T-helper 17 cell (primary cell): ENCODE measurements around the gene ZNF750. TPM values are rescaled to one million over a fixed set of nuclear protein-coding genes. Genes with fewer than 3 reads are reported as not detected.

Source experiments
- ATAC-seq: fragments of 150-1000 bp; cut with Tn5 transposase; 2 replicates; pipeline ENCODE4 v1.10.0; 2021; ENCODE audit warnings: mild to moderate bottlenecking, moderate library complexity
- DNase-seq, 3 donors: peaks; one replicate each; pipeline versions ENCODE4 v3.0.0 to v3.0.0-alpha.2; 2020 to 2021
- H3K9me3 ChIP-seq: one replicate; pipeline ENCODE4 v1.7.0; 2013; ENCODE audit warnings: low read length, mild to moderate bottlenecking; ENCODE audit not compliant: control insufficient read depth, poor library complexity, severe bottlenecking
- H3K27ac Mint-ChIP-seq: one replicate; pipeline ENCODE4 v1.8.0; 2022; ENCODE audit warnings: mild to moderate bottlenecking, moderate library complexity, mixed read lengths
- H3K27me3 Mint-ChIP-seq: one replicate; pipeline ENCODE4 v1.8.0; 2022; ENCODE audit warnings: mixed read lengths
- H3K36me3 Mint-ChIP-seq: one replicate; pipeline ENCODE4 v1.8.0; 2022; ENCODE audit warnings: low read depth, mixed read lengths
- H3K4me1 Mint-ChIP-seq: one replicate; pipeline ENCODE4 v1.8.0; 2022; ENCODE audit warnings: mild to moderate bottlenecking, mixed read lengths
- H3K4me3 Mint-ChIP-seq: one replicate; pipeline ENCODE4 v1.8.0; 2022; ENCODE audit warnings: mild to moderate bottlenecking, moderate library complexity, mixed read lengths
- total RNA-seq, 4 donors: library from RNA in 2 of 4; stranded (reverse) in 2 of 4; gene quantifications; one replicate each; pipeline ENCODE4 v1.2.3 and lab custom pipeline; 2022 to 2026

Gene ZNF750
- total RNA-seq, 2 donors from 2014 or later: not detected

DNA sequence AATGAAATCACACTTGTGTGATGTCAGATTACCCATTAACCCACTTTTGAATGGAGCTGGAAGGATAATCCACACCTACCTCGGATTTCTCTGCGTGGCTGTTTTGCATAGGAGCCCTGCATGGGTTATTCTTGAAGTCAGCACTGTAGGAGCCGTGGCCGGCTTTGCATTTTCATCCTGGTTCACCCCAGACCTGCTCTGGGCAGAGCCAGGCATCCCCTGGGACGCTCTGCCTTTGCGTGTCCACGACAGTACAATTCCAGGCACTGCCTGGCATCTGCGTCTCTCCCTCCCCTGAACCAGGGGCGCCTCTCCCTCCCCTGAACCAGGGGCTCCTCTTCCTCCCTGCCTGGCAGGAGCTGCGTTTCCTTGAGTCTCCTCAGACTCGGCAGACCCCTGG lies 29.7 kb upstream of the ZNF750 start:
- DNase-seq (no peak), ATAC-seq (no peak)
- no peaks in the 10 kb centered on the region for H3K9me3 ChIP-seq
- Mint-ChIP-seq H3K4me3 (no peak overlapping the region), H3K27me3 (no peaks in the 10 kb centered on the region), H3K4me1 (peaks cover 24% of the 10 kb centered on the region), H3K27ac (no peak overlapping the region), H3K36me3 (no peaks in the 10 kb centered on the region)

DNA sequence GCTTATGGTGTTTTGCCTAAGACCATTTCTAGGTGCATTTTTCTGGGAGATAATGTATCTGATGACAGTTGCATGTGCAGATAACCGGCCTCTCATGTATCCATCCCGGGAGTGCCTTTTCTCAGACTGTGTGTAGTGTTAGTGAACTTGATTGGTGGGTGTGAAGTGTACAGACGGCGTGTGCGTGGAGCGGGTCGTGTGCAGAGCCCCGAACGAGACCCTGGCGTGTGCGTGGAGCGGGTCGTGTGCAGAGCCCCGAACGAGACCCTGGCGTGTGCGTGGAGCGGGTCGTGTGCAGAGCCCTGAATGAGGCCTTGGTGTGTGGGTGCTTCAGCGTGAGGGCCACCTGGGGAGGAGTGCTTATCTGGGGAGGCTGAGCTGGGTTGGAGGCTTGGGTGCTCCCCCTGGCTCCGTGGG lies 28.9 kb upstream of the ZNF750 start:
- Mint-ChIP-seq H3K36me3 (no peaks in the 10 kb centered on the region), H3K4me3 (no peak overlapping the region), H3K27me3 (no peaks in the 10 kb centered on the region), H3K4me1 (peaks cover 28% of the 10 kb centered on the region), H3K27ac (peak overlapping the region; percentile 19)
- no peak for ATAC-seq
- no peak for DNase-seq
- H3K9me3 ChIP-seq: no peaks in the 10 kb centered on the region

DNA sequence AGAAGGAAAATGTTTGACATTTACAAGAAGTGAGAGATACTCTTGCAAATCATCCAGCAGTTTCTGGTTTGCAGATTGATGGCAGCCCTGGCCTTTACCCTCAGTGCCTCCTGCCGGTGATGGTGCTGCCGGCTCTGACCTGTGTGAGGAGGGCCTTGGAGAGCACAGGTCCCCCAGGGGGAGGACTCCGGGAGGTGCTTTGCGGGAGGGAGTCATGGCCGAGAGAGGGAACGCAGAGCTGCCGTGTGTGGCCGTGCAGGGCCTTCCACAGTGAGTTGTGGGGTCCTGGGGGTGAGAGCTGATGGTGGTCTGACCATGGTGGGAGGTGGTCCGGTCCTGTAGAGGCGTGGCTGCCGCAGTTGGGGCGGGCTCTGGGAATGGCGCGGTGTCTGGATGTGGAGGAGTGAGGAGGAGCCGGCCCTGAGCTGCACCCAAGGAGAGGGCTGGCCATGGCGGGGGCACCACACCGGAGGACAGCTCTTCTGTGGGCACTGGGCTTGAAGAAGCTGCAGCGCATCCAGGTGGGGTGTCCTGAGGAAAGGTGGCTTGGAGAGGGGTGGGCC lies 28.0 kb upstream of the ZNF750 start:
- ATAC-seq (no peak), DNase-seq (no peak)
- H3K4me1 Mint-ChIP-seq: peaks cover 37% of the 10 kb centered on the region
- no peaks in the 10 kb centered on the region for H3K27me3 Mint-ChIP-seq
- H3K27ac Mint-ChIP-seq: peak overlapping the region; percentile 99
- H3K36me3 Mint-ChIP-seq: no peaks in the 10 kb centered on the region
- no peak overlapping the region for H3K4me3 Mint-ChIP-seq
- H3K9me3 ChIP-seq: no peaks in the 10 kb centered on the region

DNA sequence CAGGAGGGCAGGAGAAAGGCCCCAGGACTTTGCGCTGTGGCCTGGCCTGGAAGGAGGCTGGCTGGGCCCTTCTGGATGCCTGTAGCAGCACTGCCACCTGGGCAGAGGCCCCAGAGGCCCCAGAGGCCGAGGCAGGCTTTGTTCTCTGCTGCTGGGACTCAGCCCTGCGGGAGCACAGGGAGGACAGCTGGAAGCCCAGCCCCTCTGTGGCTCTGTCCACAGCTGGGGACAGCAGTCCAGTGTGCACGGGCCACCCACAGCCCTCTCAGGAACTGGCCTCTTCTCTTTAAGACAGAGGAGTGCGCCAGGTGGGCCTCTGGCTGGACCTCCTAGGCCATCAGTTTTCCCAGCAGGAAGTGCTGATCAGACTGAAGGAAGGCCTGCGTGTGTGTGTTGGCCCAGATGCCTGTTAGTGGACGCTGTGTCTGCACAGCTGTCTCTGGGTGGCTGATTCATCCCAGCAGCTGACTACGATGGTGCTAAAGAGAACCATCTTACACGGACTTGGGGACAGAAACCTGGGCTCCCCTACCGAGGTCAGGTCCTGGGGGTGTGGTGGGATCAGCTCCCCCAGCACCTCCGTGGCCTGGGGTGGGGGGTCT lies 26.9 kb upstream of the ZNF750 start:
- Mint-ChIP-seq H3K27me3 (no peaks in the 10 kb centered on the region), H3K4me3 (no peak overlapping the region), H3K27ac (peak overlapping the region; percentile 99), H3K4me1 (peaks cover 41% of the 10 kb centered on the region), H3K36me3 (no peaks in the 10 kb centered on the region)
- DNase-seq: no peak
- no peak for ATAC-seq
- H3K9me3 ChIP-seq: no peaks in the 10 kb centered on the region

DNA sequence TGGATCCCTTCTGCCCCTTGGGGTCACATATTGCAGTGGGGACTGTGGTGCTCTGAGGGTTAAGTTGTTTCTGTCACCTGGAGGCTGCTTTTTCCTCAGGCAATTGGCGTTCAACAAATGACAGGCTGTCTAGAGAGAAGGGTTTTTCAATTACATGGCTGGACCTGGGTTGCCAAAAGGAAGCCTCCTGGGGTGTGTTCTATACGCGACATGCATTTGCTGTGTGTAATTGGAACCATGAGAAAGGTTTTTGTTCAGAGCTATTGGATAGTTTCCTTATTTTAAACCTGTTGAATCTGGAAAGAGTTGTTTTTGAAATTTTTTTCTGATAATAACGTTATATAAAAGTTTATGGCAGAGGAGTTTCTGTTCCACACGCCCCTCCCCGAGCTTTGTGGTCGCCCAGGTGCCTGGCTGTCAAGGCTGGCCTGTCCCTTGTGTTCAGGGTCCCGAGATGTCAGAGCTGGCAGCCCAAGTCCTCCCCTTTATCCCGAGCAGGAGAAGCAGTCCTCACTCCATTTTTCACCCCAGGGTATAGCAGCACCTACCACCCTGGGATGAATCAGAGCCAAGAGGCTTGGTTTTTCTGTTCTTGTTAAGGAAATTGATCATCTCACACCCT lies 26.1 kb upstream of the ZNF750 start:
- H3K36me3 Mint-ChIP-seq: no peaks in the 10 kb centered on the region
- peaks cover 46% of the 10 kb centered on the region for H3K4me1 Mint-ChIP-seq
- no peak for DNase-seq
- H3K4me3 Mint-ChIP-seq: peak overlapping the region; percentile 86
- H3K27me3 Mint-ChIP-seq: no peaks in the 10 kb centered on the region
- H3K27ac Mint-ChIP-seq: peak overlapping the region; percentile 99
- no peak for ATAC-seq
- H3K9me3 ChIP-seq: no peaks in the 10 kb centered on the region

DNA sequence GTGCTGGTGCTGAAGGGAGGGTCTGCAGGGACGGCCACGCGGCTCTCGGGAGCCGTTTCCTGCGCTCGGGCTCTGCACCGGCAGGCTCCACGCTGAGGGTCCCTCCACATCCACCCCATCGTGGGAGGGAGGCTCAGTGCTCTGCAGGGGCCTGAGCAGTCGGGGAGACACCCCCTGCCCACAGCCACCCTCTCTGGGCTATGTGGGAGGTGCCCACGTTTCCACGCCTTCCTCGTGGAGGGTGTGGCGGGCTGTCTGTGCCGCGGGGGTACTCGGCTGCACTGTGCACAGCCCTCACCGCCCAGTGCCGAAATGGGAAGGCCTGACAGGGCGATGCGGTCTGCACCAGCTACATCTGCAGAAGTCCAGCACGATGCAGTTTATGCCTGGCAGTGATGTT lies 25.5 kb upstream of the ZNF750 start:
- Mint-ChIP-seq H3K27me3 (no peaks in the 10 kb centered on the region), H3K4me3 (peak overlapping the region; percentile 86), H3K27ac (peak overlapping the region; percentile 99), H3K36me3 (no peaks in the 10 kb centered on the region), H3K4me1 (peaks cover 46% of the 10 kb centered on the region)
- H3K9me3 ChIP-seq: no peaks in the 10 kb centered on the region
- DNase-seq (no peak), ATAC-seq (no peak)

DNA sequence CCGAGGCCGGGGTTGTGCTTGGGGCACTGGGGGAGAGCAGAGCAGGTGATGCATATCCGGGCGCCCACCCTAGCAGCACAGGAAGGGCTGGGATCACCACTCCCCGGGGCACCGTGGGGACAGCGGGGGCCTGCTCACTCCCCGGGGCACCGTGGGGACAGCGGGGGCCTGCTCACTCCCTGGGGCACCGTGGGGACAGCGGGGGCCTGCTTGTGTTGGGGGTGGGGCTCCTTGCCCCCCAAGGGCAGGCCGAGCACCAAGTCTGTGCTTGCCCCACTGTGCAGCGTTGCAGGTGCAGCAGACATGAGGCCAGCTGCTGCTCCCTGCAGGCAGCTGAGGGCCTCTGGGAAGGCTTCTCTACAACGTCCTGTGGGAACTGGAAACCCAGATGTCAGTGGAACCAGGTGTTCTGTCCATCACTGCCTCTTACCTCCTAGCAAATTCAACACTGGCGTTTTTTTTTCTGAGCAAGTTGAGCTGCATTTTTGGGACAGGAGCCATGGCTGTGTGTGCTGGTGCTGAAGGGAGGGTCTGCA lies 25.0 kb upstream of the ZNF750 start:
- H3K9me3 ChIP-seq: no peaks in the 10 kb centered on the region
- ATAC-seq (no peak), DNase-seq (no peak)
- no peaks in the 10 kb centered on the region for H3K27me3 Mint-ChIP-seq
- no peaks in the 10 kb centered on the region for H3K36me3 Mint-ChIP-seq
- H3K4me1 Mint-ChIP-seq: peaks cover 45% of the 10 kb centered on the region
- H3K27ac Mint-ChIP-seq: peak overlapping the region; percentile 99
- H3K4me3 Mint-ChIP-seq: peak overlapping the region; percentile 86

DNA sequence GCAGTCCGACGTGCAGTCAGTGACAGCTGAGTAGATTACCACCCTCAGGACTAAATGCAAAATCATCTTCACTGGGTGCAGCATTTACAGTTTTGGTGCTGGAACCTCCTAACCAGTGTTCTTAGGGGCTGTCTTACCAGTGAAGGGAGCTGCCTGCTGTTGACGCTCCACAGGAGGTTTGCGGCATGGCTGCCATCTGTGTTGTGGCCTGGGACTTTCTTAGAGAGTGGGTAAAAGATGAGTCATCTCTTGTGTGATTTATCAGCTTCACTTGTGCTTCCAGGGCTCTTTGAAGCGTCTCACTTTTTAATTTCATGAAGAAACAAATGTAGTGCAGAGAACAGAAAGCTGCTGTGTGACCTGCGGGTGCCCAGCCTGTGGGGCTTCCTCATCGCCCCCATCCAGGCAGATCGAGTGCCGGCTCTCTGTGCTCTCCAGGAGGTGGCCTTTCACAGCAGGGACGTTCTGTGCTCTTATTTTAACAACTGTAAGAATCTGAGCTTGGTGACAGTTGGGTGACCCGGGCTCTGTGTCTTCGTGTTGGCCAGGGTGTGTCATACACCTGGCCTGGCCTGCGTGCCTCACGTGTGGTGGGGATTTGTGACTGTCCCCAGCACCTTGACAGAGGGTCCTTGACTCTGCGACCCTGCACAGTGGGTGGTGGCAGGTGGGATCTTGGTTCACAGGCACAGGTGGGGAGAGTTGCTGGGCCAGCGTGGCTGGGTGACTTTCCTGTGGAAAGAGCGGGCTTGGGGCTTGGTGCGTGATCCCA lies 24.3 kb upstream of the ZNF750 start:
- Mint-ChIP-seq H3K4me3 (peak overlapping the region; percentile 86), H3K27me3 (no peaks in the 10 kb centered on the region), H3K4me1 (peaks cover 49% of the 10 kb centered on the region), H3K36me3 (no peaks in the 10 kb centered on the region), H3K27ac (peak overlapping the region; percentile 99)
- DNase-seq (peak; percentile 58 to 78 (median 74)), ATAC-seq (peak; percentile 94)
- no peaks in the 10 kb centered on the region for H3K9me3 ChIP-seq

DNA sequence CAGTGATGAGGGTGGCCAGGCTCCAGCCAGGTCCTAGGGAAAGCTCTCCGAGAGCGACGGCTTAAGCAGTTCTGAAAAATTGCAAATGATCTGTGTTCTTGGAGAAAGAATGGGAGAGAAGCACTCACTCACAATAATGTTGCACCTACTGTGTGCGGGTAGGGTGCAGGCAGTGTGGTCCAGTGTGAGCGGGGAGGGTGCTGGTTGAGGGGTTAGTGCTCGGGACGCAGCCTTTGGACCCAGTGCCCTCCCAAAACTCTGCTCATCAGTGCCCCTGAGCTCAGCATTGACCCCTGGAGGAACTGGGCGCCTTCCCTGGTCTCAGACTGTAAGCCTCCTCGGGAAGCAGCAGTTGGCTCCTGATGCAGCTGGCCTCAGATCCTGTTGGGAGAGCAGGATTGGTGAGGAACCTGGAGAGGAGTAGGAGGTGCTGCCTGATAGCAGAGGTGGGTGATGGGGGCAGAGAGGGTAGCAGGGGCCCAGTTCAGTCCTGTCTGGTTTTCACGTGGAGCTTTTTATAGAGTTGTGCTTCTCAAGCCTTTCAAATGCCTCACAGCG lies 23.6 kb upstream of the ZNF750 start:
- H3K27ac Mint-ChIP-seq: peak overlapping the region; percentile 99
- no peaks in the 10 kb centered on the region for H3K27me3 Mint-ChIP-seq
- peak overlapping the region; percentile 86 for H3K4me3 Mint-ChIP-seq
- peaks cover 46% of the 10 kb centered on the region for H3K4me1 Mint-ChIP-seq
- H3K9me3 ChIP-seq: no peaks in the 10 kb centered on the region
- no peaks in the 10 kb centered on the region for H3K36me3 Mint-ChIP-seq
- no peak for ATAC-seq
- DNase-seq: no peak

DNA sequence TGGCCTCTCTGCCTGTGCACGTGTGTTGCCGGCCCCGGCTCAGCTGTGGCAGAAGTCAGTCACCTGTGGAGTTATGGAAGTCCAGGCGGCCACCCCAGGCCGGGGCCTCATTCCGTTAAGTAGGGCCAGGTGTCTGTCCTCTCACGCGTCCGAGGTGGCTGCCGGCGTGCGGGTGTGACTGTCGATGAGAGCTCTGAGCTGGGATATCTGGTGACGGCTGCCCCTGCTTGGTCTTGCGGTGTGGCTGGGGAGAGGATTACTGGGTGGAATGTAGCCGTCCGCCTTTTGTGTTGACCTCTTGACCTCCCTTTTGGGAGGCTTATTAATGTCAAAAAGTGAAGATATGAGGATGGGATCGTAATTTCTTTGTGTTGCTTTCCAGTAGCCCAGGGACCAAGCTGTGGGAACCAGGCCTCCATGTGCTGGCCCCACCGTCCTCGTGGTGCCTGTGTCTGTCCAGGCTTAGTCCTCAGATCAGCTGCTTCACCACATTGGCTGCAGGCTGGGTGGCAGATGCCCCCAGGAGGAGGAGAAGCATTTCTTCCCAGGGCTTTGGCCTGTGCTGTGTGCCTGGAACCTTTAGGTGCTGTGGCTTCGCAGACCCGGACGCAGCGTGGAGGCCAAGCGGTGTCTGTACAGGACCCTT lies 23.0 kb upstream of the ZNF750 start:
- no peaks in the 10 kb centered on the region for H3K27me3 Mint-ChIP-seq
- DNase-seq: no peak
- H3K4me1 Mint-ChIP-seq: peaks cover 46% of the 10 kb centered on the region
- peak overlapping the region; percentile 86 for H3K4me3 Mint-ChIP-seq
- no peaks in the 10 kb centered on the region for H3K9me3 ChIP-seq
- H3K36me3 Mint-ChIP-seq: no peaks in the 10 kb centered on the region
- ATAC-seq: no peak
- H3K27ac Mint-ChIP-seq: peak overlapping the region; percentile 99

DNA sequence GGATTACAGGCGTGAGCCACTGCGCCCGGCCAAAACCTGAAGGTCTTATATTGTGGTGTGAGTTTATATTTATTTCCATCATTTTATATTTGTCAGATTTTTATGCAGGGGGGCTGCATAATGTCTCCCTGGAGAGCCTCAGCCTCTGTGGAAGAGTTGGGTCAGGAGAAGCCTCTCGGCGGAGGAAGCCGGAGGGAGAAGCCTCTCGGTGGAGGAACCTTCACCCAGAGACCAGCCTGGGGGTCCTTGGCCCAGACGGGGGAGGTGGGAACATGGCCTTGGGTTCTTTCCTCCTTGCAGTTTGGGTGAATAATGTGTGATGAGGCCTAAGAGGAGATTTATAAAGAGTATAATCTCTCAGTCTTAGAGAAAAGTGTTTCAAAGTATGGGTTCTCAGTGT lies 22.4 kb upstream of the ZNF750 start:
- Mint-ChIP-seq H3K4me3 (peak overlapping the region; percentile 19), H3K36me3 (peaks cover 2% of the 10 kb centered on the region), H3K4me1 (peaks cover 46% of the 10 kb centered on the region), H3K27ac (peak overlapping the region; percentile 99), H3K27me3 (no peaks in the 10 kb centered on the region)
- no peak for ATAC-seq
- H3K9me3 ChIP-seq: no peaks in the 10 kb centered on the region
- no peak for DNase-seq

DNA sequence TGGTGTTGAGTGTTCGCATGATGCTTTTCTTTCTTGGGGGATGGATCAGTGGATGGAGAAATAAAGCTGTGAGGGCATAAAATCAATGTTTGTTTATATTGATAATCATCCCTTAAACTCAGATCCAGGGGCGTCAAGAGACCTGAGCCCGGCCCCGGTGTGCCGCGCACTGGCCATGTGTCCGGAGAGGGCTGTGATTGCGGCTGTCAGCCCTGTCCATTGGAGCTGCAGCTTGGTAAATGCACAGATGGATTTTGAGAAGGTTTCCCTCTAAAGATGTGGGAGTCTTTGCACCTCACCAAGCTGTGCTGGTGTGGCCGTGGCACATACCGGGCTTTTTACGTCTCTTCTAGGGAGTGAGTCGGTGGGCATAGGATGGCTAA lies 21.6 kb upstream of the ZNF750 start:
- no peaks in the 10 kb centered on the region for H3K9me3 ChIP-seq
- DNase-seq: no peak
- ATAC-seq: no peak
- peak overlapping the region; percentile 99 for H3K27ac Mint-ChIP-seq
- peaks cover 4% of the 10 kb centered on the region for H3K36me3 Mint-ChIP-seq
- peak overlapping the region; percentile 88 for H3K4me3 Mint-ChIP-seq
- peaks cover 47% of the 10 kb centered on the region for H3K4me1 Mint-ChIP-seq
- H3K27me3 Mint-ChIP-seq: no peaks in the 10 kb centered on the region
